Right atrium auricular region (tissue), 2 donors: ENCODE results near the gene GSG1L2. TPM values are rescaled to one million over a fixed set of nuclear protein-coding genes. Genes with fewer than 3 reads are reported as not detected.
A peak's percentile ranks its signal among the peaks of the same experiment; 100 is the strongest.

ENCODE experiments used
- DNase-seq: peaks from one replicate; pipeline ENCODE4 v3.0.0-alpha.2; 2019; ENCODE audit warnings: low spot score
- H3K27ac ChIP-seq, 2 donors: fragments of 200-600 bp; sonication (generic); 1 replicate in 1 of 2; 2 replicates in 1 of 2; pipeline ENCODE4 v1.5.1; 2016 to 2019
- H3K27me3 ChIP-seq, 2 donors: fragments of 200-600 bp; sonication (generic); one replicate each; pipeline versions ENCODE4 v1.5.1 to v1.6.0; 2017 to 2019
- H3K36me3 ChIP-seq: fragments of 200-600 bp; sonication (generic); one replicate; pipeline ENCODE4 v1.5.1; 2016
- H3K4me1 ChIP-seq, 2 donors: fragments of 200-600 bp; sonication (generic); one replicate each; pipeline versions ENCODE4 v1.5.1 to v1.6.0; 2017 to 2019
- H3K4me3 ChIP-seq, 2 donors: fragments of 200-600 bp; sonication (generic); 1 replicate in 1 of 2; 2 replicates in 1 of 2; pipeline ENCODE4 v1.5.1; 2017 to 2019; ENCODE audit warnings: mild to moderate bottlenecking in 1 of 2, moderate library complexity in 1 of 2
- H3K9me3 ChIP-seq, 2 donors: fragments of 200-600 bp; sonication (generic); one replicate each; pipeline ENCODE4 v1.5.1; 2019
- total RNA-seq, 2 donors: library from RNA; depleted of rRNA; stranded (reverse); fragments of >200 nt; gene quantifications; one replicate each; pipeline ENCODE4 v1.1.0, GENCODE V29; 2016
- TF ChIP-seq, protein P1 (sequence below), 2 donors: fragments of 200-600 bp; sonication (generic); IDR thresholded peaks; one replicate each; pipeline ENCODE4 v1.5.1; 2019; ENCODE audit warnings: antibody characterized with exemption in 2 of 2

Gene GSG1L2
- total RNA-seq, 2 donors from 2014 or later, result not detected

DNA sequence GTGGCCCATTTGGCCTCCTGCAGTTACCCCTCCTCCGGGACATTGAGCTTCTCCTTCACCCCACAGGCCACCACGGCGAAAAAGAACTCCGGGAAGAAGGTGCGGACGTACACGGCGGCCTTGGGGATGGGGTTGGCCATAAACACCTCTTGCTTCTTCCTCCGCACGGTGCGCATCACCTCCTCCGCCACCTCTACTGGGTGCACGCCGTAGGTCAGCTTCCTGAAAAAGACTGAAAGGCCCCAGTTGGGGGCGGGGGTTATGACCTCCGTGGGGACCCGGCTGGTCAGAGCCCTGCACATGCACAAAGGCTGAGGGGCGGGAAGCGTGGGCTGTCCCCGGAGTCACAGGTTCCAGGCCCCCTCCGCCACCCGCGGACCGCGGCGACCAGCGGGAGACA, 50.4 kb downstream of the GSG1L2 start:
- Histone ChIP-seq H3K4me3 (no peak overlapping the region), H3K27me3 (no peaks in the 10 kb centered on the region), H3K4me1 (no peaks in the 10 kb centered on the region), H3K36me3 (no peaks in the 10 kb centered on the region), H3K9me3 (no peaks in the 10 kb centered on the region), H3K27ac (no peak overlapping the region)
- DNase-seq, result no peak
- TF ChIP-seq, protein P1, sequence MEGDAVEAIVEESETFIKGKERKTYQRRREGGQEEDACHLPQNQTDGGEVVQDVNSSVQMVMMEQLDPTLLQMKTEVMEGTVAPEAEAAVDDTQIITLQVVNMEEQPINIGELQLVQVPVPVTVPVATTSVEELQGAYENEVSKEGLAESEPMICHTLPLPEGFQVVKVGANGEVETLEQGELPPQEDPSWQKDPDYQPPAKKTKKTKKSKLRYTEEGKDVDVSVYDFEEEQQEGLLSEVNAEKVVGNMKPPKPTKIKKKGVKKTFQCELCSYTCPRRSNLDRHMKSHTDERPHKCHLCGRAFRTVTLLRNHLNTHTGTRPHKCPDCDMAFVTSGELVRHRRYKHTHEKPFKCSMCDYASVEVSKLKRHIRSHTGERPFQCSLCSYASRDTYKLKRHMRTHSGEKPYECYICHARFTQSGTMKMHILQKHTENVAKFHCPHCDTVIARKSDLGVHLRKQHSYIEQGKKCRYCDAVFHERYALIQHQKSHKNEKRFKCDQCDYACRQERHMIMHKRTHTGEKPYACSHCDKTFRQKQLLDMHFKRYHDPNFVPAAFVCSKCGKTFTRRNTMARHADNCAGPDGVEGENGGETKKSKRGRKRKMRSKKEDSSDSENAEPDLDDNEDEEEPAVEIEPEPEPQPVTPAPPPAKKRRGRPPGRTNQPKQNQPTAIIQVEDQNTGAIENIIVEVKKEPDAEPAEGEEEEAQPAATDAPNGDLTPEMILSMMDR (IDR thresholded peaks at IDR 0.05), result no peak

DNA sequence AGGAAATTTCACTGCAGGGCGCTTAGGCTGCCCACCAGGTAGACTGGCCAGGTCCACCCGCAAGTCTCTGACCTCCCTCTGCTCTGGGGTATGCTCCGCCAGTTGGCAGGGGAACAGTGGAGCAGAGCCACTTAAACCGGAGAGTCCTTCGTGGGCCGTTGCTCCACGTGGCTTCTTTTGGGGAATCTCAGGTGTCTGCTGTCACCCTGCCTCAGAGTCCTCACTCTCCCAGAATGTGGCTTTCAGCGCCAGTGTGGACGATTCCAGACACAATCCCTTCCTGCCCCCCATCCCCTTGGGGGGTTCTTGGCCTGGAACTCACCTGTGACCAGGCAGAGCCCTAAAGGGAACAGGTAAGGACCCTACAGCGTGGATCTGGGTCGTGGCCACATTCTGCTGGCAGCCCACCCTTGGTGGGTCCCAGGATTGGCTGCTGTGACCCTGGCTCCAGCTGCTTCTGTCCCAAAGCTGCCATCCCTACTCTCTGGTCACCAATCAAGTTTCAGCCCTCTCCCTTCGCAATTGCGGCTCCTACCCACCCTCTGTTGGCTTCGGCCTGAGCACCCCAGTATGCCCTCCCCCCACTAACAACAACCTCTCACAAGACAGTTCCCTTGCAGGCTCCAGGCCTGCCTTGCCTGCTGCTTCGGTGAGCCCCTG, 52.7 kb downstream of the GSG1L2 start:
- no peaks in the 10 kb centered on the region for H3K9me3 ChIP-seq
- H3K27me3 ChIP-seq, result no peaks in the 10 kb centered on the region
- H3K4me3 ChIP-seq, result no peak overlapping the region
- no peak overlapping the region for H3K27ac ChIP-seq
- H3K36me3 ChIP-seq, result no peaks in the 10 kb centered on the region
- TF ChIP-seq, protein P1 (IDR thresholded peaks at IDR 0.05), result no peak
- DNase-seq, result peak; percentile 44
- no peaks in the 10 kb centered on the region for H3K4me1 ChIP-seq

DNA sequence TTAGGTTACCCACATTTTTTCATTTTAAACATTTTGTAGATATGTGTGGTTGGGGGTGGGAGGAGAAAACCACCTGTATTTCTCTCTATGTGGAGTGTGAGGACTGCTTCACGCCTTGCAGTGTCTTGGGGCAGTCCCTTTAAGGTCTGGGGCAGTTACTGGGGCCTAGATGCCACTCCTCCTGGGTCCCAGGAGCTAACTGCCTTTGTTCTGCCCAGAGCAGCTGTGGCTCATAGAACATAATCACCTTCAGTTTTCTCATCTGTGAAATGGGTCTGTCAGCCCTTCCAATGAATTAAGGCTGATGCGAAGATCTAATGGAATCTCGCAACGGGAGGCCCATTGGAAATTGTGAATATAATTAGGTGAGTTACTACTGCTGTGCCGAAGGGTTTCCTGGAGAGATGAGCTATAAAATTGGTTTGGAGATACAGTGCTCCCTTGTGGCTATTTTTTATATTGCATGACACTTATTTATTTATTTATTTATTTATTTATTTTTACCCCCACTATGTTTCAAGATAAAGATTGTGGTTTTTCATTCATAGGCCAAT, 53.4 kb downstream of the GSG1L2 start:
- H3K27ac ChIP-seq, result no peak overlapping the region
- H3K4me3 ChIP-seq, result no peak overlapping the region
- no peaks in the 10 kb centered on the region for H3K36me3 ChIP-seq
- no peaks in the 10 kb centered on the region for H3K9me3 ChIP-seq
- DNase-seq, result no peak
- TF ChIP-seq, protein P1 (IDR thresholded peaks at IDR 0.05), result peak; percentile 70 to 79
- no peaks in the 10 kb centered on the region for H3K4me1 ChIP-seq
- H3K27me3 ChIP-seq, result no peaks in the 10 kb centered on the region

DNA sequence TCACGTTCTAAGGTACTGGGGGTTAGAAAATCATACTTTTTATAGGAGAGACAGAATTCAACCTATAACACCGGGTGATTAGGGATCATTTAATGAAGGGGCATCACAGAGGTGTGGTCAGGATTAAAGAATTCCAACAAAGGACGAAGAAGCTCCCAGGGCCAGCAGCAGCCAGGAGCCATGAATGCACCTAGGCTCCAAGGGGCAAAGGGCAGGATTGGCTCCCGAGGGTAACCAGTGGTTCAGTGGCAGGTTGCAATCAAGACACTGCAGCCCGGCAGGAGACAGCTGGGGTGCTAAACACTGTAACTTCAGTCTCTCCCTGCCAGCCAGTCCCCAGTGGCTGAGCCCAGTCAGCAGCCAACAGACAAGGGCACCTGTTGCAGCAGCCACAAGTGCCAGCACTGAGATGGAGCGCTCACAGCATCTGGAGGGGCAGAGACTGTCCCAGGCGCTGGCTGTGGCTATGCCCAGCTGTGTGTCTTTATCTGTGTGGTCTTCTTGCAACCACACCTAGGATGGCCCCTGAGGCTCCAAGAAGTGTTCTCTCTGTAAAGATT, 54.4 kb downstream of the GSG1L2 start:
- Histone ChIP-seq H3K27me3 (no peaks in the 10 kb centered on the region), H3K36me3 (no peaks in the 10 kb centered on the region), H3K27ac (no peak overlapping the region), H3K4me3 (no peak overlapping the region), H3K9me3 (no peaks in the 10 kb centered on the region), H3K4me1 (no peaks in the 10 kb centered on the region)
- TF ChIP-seq, protein P1 (IDR thresholded peaks at IDR 0.05), result no peak
- no peak for DNase-seq

DNA sequence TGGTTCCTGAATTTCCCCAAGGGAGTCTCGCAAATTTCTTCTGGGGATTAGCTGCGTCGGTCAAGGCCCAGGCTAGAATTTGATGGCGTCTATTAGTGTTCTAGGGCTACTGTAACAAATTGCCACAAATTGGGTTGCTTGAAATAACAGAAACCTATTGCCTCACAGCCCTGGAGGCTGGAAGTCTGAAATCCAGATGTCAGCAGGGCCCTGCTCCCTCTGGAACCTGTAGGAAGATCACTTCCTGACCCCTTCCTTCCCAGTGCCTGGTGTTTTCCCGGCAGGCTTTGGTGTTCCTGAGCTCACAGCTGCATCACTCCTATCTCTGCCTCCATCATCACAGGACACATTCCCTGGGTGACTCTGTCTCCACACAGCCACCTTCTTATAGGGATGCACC, 54.9 kb downstream of the GSG1L2 start:
- no peak overlapping the region for H3K27ac ChIP-seq
- no peaks in the 10 kb centered on the region for H3K27me3 ChIP-seq
- TF ChIP-seq, protein P1 (IDR thresholded peaks at IDR 0.05), result no peak

More for the DNA sequence above, 54.9 kb downstream of the GSG1L2 start:
- DNase-seq, result no peak
- no peaks in the 10 kb centered on the region for H3K4me1 ChIP-seq
- no peaks in the 10 kb centered on the region for H3K36me3 ChIP-seq
- no peak overlapping the region for H3K4me3 ChIP-seq
- H3K9me3 ChIP-seq, result no peaks in the 10 kb centered on the region
